ENCODE measurements around the gene GALNT6. TPM values are rescaled to one million over a fixed set of nuclear protein-coding genes. Genes with fewer than 3 reads are reported as not detected.

The GALNT6 gene
- total RNA-seq, 3 donors from 2014 or later: 10.7 to 20.6 (median 17.9) TPM

DNA sequence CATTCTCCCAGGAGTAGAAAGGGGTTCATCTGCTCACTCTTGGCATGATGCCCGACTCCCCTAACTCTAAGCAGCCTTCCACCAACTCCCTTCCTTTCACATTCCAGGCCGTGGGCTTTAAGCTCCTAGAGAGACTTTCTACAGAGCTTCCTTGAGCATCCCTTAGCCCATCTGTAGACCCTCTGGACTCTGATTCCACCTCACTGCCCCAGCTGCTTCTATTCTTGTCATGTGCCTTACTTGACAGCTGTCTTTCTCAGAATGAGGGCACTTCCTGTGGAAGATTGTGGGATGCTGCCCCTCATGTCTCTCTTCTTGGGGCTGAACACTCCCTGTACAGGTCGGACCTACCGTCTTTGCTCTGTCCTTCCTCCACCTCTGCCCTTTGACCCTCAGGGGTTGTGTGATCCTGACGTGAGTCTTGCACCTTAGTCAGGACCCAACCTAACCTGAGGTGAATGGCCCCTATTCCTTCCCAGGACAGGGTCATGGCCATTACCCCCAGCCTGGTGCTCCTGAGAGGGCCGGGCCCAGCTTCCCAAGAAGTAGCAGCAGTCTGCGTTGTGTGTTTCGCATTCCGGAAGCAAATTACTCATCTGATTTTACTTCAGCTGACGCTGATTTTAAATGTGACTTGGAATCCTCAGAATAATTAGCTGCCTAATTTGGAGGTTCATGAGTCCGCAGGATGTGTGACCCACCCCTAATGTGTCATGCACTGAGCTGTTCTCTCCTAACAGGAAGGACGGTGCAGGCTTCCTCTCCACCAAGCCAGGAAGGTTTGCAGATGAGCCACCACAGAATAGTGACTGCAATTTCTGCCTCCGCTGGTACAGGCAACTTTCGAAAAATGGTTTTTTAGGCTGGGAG is 2.7 kb upstream of the GALNT6 start:
- intact Hi-C loops (cut with DNase I, micrococcal nuclease): no loop called here
- DNase-seq: no peak
- TF ChIP-seq, protein P1, sequence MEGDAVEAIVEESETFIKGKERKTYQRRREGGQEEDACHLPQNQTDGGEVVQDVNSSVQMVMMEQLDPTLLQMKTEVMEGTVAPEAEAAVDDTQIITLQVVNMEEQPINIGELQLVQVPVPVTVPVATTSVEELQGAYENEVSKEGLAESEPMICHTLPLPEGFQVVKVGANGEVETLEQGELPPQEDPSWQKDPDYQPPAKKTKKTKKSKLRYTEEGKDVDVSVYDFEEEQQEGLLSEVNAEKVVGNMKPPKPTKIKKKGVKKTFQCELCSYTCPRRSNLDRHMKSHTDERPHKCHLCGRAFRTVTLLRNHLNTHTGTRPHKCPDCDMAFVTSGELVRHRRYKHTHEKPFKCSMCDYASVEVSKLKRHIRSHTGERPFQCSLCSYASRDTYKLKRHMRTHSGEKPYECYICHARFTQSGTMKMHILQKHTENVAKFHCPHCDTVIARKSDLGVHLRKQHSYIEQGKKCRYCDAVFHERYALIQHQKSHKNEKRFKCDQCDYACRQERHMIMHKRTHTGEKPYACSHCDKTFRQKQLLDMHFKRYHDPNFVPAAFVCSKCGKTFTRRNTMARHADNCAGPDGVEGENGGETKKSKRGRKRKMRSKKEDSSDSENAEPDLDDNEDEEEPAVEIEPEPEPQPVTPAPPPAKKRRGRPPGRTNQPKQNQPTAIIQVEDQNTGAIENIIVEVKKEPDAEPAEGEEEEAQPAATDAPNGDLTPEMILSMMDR (IDR thresholded peaks at IDR 0.05): no peak
- ATAC-seq: no peak
- no peak overlapping the region for H3K4me3 ChIP-seq
- H3K9me3 ChIP-seq: no peaks in the 10 kb centered on the region
- peaks cover 21% of the 10 kb centered on the region for H3K4me1 ChIP-seq (ENCODE audit: low read depth)
- H3K36me3 ChIP-seq (ENCODE audit: low read depth): no peaks in the 10 kb centered on the region

DNA sequence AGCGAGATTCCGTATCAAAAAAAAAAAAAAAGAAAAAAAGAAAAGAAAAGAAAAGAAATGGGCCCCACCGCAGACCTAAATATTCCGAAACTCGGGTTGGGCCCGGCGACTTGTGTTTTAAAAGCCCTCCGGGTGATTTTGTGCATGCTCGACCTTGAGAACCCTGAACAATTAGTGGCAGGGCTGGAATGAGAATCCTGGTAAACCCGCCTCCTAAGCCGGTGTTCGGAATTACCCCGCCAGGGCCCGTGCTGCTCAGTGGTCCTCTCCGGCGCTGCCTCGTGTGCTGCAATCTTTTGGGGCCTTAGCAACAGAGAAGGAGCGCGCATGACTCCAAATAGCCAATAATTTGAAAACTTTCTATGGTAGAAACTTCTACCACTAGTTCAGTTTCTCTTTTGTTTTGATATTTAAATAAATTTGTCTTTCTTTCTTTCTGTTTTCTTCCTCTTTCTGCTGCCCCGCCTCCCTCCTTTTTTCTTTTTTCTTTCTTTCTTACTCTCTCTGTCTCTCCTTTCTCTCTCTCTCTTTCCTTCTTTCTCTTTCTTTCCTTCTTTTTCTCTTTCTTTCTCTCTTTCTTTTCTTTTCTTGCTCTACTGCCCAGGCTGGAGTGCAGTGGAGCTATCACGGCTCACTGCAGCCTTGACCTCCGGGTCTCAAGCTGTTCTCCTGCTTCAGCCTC is 1.5 kb upstream of the GALNT6 start:
- H3K4me3 ChIP-seq: no peak overlapping the region
- H3K4me1 ChIP-seq (ENCODE audit: low read depth): peaks cover 14% of the 10 kb centered on the region
- DNase-seq (peak in 2 of 3 donors; percentile 42 to 47), ATAC-seq (peak; percentile 14)
- H3K36me3 ChIP-seq (ENCODE audit: low read depth): no peaks in the 10 kb centered on the region
- intact Hi-C loops (cut with DNase I, micrococcal nuclease): no loop called here
- TF ChIP-seq, protein P1 (IDR thresholded peaks at IDR 0.05): no peak
- H3K9me3 ChIP-seq: no peaks in the 10 kb centered on the region

GRCh38 chr12:51390891-51391282 is 319 bp downstream of the GALNT6 start:
- intact Hi-C loops (cut with DNase I, micrococcal nuclease): no loop called here
- Histone ChIP-seq H3K36me3 (ENCODE audit: low read depth) (no peaks in the 10 kb centered on the region), H3K4me1 (ENCODE audit: low read depth) (peaks cover 14% of the 10 kb centered on the region), H3K4me3 (no peak overlapping the region), H3K9me3 (no peaks in the 10 kb centered on the region)
- peak; percentile 45 for ATAC-seq
- TF ChIP-seq, protein P1 (IDR thresholded peaks at IDR 0.05): no peak
- peak; percentile 53 to 69 (median 68) for DNase-seq

DNA sequence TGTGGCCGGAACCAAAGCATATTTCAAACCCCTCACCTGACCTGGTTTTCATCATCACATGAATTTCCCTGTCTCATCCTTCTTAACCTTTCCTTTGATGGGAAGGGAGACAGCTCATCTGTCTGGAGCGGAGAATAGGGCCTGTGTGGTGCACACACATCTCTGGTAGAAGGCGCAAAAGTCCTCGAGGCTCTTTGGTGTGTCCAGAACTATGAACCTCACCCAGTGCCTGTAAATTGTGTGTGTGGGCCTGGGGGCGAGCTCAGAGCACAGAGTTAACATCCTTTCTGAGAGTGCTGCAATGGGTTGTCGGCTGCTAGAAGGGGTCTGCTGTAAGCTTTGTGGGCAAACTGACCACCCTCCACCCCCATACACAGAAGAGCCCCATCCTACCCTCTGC is 749 bp downstream of the GALNT6 start:
- DNase-seq (no peak), ATAC-seq (no peak)
- Histone ChIP-seq H3K4me1 (ENCODE audit: low read depth) (peaks cover 14% of the 10 kb centered on the region), H3K4me3 (no peak overlapping the region), H3K9me3 (no peaks in the 10 kb centered on the region), H3K36me3 (ENCODE audit: low read depth) (no peaks in the 10 kb centered on the region)
- intact Hi-C loops (cut with DNase I, micrococcal nuclease): no loop called here
- TF ChIP-seq, protein P1 (IDR thresholded peaks at IDR 0.05): no peak

DNA sequence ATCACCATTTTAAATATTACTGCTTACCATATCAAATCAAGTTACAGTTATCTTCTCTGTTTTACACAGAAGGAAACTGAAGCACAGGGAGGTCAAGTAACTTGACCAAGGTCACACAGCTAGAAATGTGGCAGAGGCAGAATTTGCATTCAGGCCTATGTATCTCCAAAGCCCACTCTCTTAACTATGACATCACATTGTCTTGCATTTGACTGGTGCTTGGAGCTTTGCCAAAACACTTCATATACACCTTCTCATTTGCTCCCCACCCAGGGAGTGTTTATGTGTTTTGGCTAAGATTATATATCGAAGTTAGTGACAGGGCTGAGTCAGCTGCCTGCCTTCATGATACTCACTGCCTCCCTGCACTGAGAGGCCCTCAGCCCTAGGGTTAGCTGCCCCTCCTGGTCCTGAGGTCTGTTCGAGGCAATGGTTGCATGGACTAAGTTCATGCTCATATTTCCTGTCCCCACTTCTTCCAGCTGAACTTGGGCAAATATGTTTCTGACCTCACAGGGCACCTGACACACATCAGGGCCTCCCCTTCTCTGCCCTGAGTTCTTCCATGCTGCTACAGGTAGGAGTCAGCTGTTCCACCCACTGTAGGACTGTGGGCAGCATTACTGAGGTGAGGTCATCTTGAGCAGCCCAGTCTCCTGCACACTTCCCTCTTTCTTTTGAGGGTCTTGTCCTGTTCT is 1.8 kb downstream of the GALNT6 start:
- Histone ChIP-seq H3K4me1 (ENCODE audit: low read depth) (peaks cover 14% of the 10 kb centered on the region), H3K4me3 (no peak overlapping the region), H3K9me3 (no peaks in the 10 kb centered on the region), H3K36me3 (ENCODE audit: low read depth) (no peaks in the 10 kb centered on the region)
- intact Hi-C loops (cut with DNase I, micrococcal nuclease): no loop called here
- TF ChIP-seq, protein P1 (IDR thresholded peaks at IDR 0.05): no peak
- peak in 1 of 3 donors; percentile 51 for DNase-seq
- peak; percentile 58 for ATAC-seq

Measured in mucosa of descending colon (tissue), 3 donors.